ENCODE data around the gene PCAT6. TPM values are rescaled to one million over a fixed set of nuclear protein-coding genes. Genes with fewer than 3 reads are reported as not detected.

PCAT6 gene
- total and polyA plus RNA-seq, 2 of the 8 experiments (the other 6 are each of a cell fraction or from before 2014, with no cell fraction given) = 4.6 to 14.7 TPM

GRCh38 chr1:202811296-202812175, 782 bp downstream of the PCAT6 start:
- Histone ChIP-seq H3K23ac (ENCODE audit: insufficient read length) (no peak overlapping the region), H2AK5ac (ENCODE audit: low read depth, low read length) (peak overlapping the region; percentile 82), H4K91ac (replicated peaks; ENCODE audit: insufficient read length, low read length) (peak overlapping the region; percentile 72), H4K5ac (ENCODE audit: insufficient read length, low read depth, low read length) (peak overlapping the region; percentile 14), H3K79me1 (ENCODE audit: low read depth, low read length) (no peaks in the 10 kb centered on the region), H2BK15ac (ENCODE audit: low read length) (peak overlapping the region; percentile 76; the same call in 1 of the 2 replicates), H3K4me2 (ENCODE audit: insufficient read depth in 1 of 2, low read depth in 2 of 2, low read length in 2 of 2) (peak overlapping the region; percentile 97 to 99), H2BK5ac (ENCODE audit: low read depth, low read length) (peak overlapping the region; percentile 82; the same call in 1 of the 2 replicates), H2BK120ac (replicated peaks; ENCODE audit: low read depth, low read length) (no peak overlapping the region), H3K9me3 (ENCODE audit: insufficient read depth in 2 of 2, low read depth in 1 of 2, low read length in 1 of 2) (no peaks in the 10 kb centered on the region), H3K27me3 (replicated peaks in 1 of 4; ENCODE audit: control insufficient read depth in 3 of 4, extremely low read depth in 1 of 4, insufficient read depth in 3 of 4, low read length in 3 of 4) (peaks cover 0 to 5% (median 2%) of the 10 kb centered on the region in 4 experiments; a peak in 2 of 7 replicates), H3K23me2 (ENCODE audit: low read depth, low read length) (peaks cover 14% of the 10 kb centered on the region), H3K36me3 (ENCODE audit: control insufficient read depth in 2 of 4, insufficient read depth in 4 of 4, low read length in 3 of 4) (no peaks in the 10 kb centered on the region), H2BK20ac (ENCODE audit: low read length) (no peak overlapping the region), H4K8ac (ENCODE audit: extremely low read depth, insufficient read depth, low read length) (peak overlapping the region; percentile 77), H2BK12ac (ENCODE audit: low read depth, low read length) (peak overlapping the region; percentile 94), H3K18ac (ENCODE audit: extremely low read depth, low read length) (peak overlapping the region; percentile 81), H3K4me3 (ENCODE audit: extremely low read depth in 1 of 4, insufficient read depth in 2 of 4, low read depth in 3 of 4, low read length in 4 of 4) (peak overlapping the region; percentile 74 to 93 (median 84)), H3K27ac (ENCODE audit: low read depth, low read length) (peak overlapping the region; percentile 67; the same call in 1 of the 2 replicates), H4K20me1 (replicated peaks in 1 of 2; ENCODE audit: control insufficient read depth in 1 of 2, insufficient read depth in 2 of 2, low read length in 2 of 2) (no peaks in the 10 kb centered on the region), H3K79me2 (ENCODE audit: control insufficient read depth in 1 of 2, insufficient read depth in 2 of 2, low read length in 2 of 2) (peaks cover 9 to 26% of the 10 kb centered on the region in 2 experiments), H2AFZ (ENCODE audit: low read length) (no peak overlapping the region), H3K14ac (ENCODE audit: insufficient read length) (no peak overlapping the region), H3K4ac (replicated peaks; ENCODE audit: insufficient read length, low read depth, low read length) (peak overlapping the region; percentile 61), H3K56ac (replicated peaks; ENCODE audit: insufficient read length, low read depth, low read length) (no peak overlapping the region), H3K9ac (replicated peaks in 1 of 4; ENCODE audit: extremely low read depth in 1 of 4, low read depth in 3 of 4, low read length in 3 of 4) (peak overlapping the region; percentile 72 to 84 (median 78)), H3K4me1 (replicated peaks in 1 of 4; ENCODE audit: control insufficient read depth in 3 of 4, insufficient read depth in 4 of 4, low read length in 3 of 4) (peaks cover 12 to 22% (median 16%) of the 10 kb centered on the region in 4 experiments)
- no peak for TF ChIP-seq YY1 (IDR thresholded peaks at IDR 0.05; ENCODE audit: low read depth, low read length)
- TF ChIP-seq KDM4A (IDR thresholded peaks at IDR 0.05; ENCODE audit: low read depth, low read length, severe bottlenecking) = peak; percentile 57
- peak; percentile 58 for TF ChIP-seq POLR2AphosphoS5 (IDR thresholded peaks at IDR 0.05; ENCODE audit: low read depth, low read length)
- peak; percentile 65 for TF ChIP-seq TEAD4 (IDR thresholded peaks at IDR 0.05; ENCODE audit: low read depth, low read length)
- TF ChIP-seq MAX (IDR thresholded peaks at IDR 0.05) = peak; percentile 85
- peak in 1 of 2 experiments; percentile 63; a peak in 1 of 4 replicates for TF ChIP-seq HDAC2 (IDR thresholded peaks at IDR 0.05; ENCODE audit: borderline replicate concordance in 1 of 2, low read depth in 2 of 2, low read length in 2 of 2)
- TF ChIP-seq SAP30 (IDR thresholded peaks at IDR 0.05; ENCODE audit: insufficient read depth, insufficient replicate concordance, low read length) = no peak
- TF ChIP-seq E2F6 (IDR thresholded peaks at IDR 0.05) = peak; percentile 79
- peak; percentile 13 for TF ChIP-seq ASH2L (IDR thresholded peaks at IDR 0.05; ENCODE audit: low read length)
- 7% methylated on average over 36 of the region's 43 CpGs; no CpG with 5 or more reads in 1 of the 2 experiments for WGBS, 2 experiments (ENCODE audit: extremely low coverage in 1 of 2, insufficient coverage in 1 of 2, insufficient read length in 1 of 2, insufficient replicate concordance in 2 of 2, low coverage in 1 of 2, low lambda C conversion rate in 2 of 2, missing lambda C conversion rate in 1 of 2)
- ChIA-PET CTCF (ENCODE audit: partially characterized antibody) (interaction anchor here (0.6 to 4.9 kb wide), 6 partner anchors 9 to 41 kb away, joined by 3 to 41 read pairs (median 4); no protein-coding TSS in a partner anchor), POLR2A (ENCODE audit: partially characterized antibody) (interaction anchor here (0.8 to 8.4 kb wide), 20 partner anchors 9 to 162 kb away, joined by 3 to 81 read pairs (median 8); no protein-coding TSS in a partner anchor)
- peak in 1 of 2 experiments; percentile 76 for DNase-seq (ENCODE audit: low read depth in 1 of 2, low spot score in 2 of 2)
- FAIRE-seq = no peak
